GM12864 (cell line): ENCODE data around the gene AGAP3.

Source experiments
- DNase-seq: peaks from one replicate; pipeline ENCODE4 v3.0.0-alpha.2; 2011; ENCODE audit warnings: low read depth
- H3K4me3 ChIP-seq: 2 replicates; pipeline ENCODE4 v1.5.1; 2011; ENCODE audit warnings: mild to moderate bottlenecking, low read depth, low read length, control low read depth
- TF ChIP-seq, protein P1 (sequence below): IDR thresholded peaks from 2 replicates; pipeline ENCODE4 v1.5.1; 2011; ENCODE audit warnings: low read depth, mild to moderate bottlenecking, moderate library complexity, low read length, control low read depth, inconsistent platforms; ENCODE audit errors: missing control alignments

AGAP3 gene

DNA sequence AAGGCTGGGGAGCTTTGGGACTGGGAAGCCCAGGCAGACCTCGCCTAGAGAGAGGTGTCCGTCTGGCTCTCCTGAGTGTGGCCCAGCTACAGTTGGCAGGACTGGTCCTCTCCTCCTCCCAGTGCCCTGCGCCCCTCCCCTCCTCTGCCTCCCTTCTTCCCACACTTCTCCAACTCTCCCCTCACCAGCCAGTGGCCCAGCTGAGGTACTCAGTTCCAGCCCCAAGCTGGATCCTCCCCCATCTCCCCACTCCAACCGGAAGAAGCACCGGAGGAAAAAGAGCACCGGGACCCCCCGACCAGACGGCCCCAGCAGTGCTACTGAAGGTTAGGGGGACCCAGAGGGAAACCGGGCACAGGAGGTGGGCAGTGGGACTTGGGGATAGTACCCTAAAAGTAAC lies 53.5 kb downstream of the AGAP3 start:
- no peak for DNase-seq
- H3K4me3 ChIP-seq, result no peak overlapping the region
- TF ChIP-seq, protein P1, sequence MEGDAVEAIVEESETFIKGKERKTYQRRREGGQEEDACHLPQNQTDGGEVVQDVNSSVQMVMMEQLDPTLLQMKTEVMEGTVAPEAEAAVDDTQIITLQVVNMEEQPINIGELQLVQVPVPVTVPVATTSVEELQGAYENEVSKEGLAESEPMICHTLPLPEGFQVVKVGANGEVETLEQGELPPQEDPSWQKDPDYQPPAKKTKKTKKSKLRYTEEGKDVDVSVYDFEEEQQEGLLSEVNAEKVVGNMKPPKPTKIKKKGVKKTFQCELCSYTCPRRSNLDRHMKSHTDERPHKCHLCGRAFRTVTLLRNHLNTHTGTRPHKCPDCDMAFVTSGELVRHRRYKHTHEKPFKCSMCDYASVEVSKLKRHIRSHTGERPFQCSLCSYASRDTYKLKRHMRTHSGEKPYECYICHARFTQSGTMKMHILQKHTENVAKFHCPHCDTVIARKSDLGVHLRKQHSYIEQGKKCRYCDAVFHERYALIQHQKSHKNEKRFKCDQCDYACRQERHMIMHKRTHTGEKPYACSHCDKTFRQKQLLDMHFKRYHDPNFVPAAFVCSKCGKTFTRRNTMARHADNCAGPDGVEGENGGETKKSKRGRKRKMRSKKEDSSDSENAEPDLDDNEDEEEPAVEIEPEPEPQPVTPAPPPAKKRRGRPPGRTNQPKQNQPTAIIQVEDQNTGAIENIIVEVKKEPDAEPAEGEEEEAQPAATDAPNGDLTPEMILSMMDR, result no peak

DNA sequence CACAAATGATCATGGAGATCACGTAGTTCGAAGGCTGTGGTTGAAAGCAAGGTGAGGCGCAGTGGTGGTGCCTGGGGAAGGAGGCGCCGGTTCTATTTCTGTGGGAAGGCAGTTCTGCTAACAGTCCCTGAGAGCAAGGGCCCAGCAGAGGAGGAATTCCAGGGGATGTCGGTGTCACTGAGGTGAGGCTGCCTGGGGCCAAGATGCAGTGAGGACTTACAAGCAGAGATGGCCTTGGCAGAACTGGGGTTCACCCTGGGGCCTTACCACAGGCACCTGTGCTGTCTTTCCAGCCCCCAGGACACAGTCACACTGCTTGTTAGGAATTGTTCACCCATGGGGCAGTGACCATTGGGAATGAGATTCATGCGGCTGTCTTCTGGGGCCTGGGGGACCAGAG lies 54.6 kb downstream of the AGAP3 start:
- H3K4me3 ChIP-seq, result no peak overlapping the region
- no peak for DNase-seq
- TF ChIP-seq, protein P1, result no peak

DNA sequence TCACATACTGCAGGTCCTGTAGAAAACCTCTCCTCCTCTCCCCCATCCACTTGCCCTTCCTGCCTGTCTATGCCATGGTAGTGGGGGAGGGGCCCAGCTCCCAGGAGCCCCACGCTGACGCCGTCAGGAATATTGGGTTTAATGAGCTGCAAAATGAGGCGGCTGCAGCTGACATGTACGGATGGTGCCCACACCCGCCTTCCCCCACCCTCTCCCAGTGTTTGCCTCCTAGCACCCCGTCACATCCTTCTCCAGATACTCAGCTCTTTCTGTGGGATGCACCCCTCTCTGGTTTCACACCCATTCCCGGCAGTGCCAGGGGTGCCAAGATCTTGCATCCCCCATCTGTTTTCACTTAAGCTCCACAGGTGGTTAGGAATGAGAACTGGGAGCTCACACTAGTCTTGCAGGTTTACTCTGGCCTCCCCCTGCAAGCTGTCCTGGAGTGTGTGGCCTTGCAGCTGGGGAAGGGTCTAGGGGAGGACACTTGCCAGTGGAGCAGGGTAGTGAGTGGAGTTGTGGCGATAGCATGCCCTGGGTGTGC lies 55.1 kb downstream of the AGAP3 start:
- no peak for DNase-seq
- H3K4me3 ChIP-seq, result no peak overlapping the region
- TF ChIP-seq, protein P1, result no peak

DNA sequence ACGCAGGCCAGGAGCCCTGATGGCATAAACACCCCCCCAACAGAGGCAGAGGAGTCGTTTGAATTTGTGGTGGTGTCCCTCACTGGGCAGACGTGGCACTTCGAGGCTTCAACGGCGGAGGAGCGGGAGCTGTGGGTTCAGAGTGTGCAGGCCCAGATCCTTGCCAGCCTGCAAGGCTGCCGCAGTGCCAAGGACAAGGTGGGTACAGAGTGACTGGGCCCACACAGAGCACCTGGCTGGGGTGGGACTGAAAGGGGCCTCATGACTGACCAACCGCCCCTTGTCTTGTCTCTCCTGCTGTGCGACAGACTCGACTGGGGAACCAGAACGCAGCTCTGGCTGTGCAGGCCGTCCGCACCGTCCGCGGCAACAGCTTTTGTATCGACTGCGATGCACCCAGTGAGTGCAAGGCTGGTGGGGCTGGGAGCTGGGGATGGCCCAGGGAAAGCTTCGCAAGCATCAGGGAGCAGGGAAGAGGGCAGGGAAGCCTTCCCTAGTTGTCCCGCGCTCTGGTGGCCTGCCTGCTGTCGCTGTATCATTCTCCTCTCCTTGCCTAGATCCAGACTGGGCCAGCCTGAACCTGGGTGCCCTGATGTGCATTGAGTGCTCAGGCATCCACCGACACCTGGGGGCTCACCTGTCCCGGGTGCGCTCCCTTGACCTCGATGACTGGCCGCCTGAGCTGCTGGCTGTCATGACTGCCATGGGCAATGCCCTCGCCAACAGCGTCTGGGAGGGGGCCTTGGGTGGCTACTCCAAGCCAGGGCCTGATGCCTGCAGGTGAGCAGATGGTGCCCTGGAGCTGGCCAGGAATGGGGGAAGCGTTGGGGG lies 55.8 kb downstream of the AGAP3 start:
- no peak overlapping the region for H3K4me3 ChIP-seq
- no peak for DNase-seq
- TF ChIP-seq, protein P1, result no peak

DNA sequence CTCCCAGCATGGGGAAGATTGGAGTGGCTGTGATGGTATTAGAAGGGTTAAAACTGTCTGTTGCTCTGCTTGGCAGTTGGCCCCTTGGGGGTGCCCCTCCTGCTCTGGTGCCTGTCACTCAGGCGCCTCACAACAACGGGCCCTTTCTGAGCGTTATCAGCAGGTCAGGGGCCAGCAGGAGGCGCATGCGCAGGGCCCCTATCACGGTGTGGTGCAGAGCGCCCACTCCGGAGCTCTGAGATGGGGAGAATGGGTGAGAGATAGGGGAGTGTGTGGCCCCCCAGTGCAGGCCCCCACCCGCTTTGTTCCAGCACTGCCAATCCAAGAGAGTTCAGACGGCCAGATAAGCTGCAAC lies 56.4 kb downstream of the AGAP3 start:
- no peak for DNase-seq
- no peak overlapping the region for H3K4me3 ChIP-seq
- TF ChIP-seq, protein P1, result no peak

DNA sequence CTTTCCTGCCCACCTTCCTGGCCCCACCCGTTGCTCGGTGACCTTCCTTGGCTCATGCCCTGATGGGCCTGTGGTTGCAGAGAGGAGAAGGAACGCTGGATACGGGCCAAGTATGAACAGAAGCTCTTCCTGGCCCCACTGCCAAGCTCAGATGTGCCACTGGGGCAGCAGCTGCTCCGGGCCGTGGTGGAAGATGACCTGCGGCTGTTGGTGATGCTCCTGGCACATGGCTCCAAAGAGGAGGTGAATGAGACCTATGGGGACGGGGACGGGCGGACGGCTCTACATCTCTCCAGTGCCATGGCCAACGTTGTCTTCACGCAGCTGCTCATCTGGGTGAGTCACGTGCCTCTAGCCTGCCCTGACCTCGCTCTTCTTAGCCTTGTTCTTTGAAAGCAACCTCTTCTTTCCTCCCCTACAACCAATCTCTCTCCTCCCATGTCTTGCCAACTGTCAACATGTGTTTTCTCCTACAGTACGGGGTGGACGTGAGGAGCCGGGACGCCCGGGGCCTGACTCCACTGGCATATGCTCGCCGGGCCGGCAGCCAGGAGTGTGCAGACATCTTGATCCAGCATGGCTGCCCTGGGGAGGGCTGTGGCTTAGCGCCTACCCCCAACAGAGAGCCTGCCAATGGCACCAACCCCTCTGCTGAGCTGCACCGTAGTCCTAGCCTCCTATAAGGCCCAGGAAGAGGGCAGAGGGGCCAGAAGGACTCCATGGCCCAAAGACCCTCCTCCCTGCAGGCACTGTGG lies 57.2 kb downstream of the AGAP3 start:
- TF ChIP-seq, protein P1, result no peak
- no peak overlapping the region for H3K4me3 ChIP-seq
- no peak for DNase-seq
